ENCODE data around the gene RAB9A. TPM values are rescaled to one million over a fixed set of nuclear protein-coding genes. Genes with fewer than 3 reads are reported as not detected.
A peak's percentile ranks its signal among the peaks of the same experiment; 100 is the strongest.

RAB9A gene
- total RNA-seq, 2 experiments from 2014 or later: 30.8 to 31.7 TPM

GRCh38 chrX:13687203-13687602, 1.7 kb upstream of the RAB9A start:
- ATAC-seq (no peak), DNase-seq (no peak)
- TF ChIP-seq CTCF (IDR thresholded peaks at IDR 0.05): no peak
- H3K36me3 Mint-ChIP-seq (ENCODE audit: low read depth): peaks cover 15% of the 10 kb centered on the region
- H3K4me3 Mint-ChIP-seq: no peak overlapping the region
- intact Hi-C loops (cut with micrococcal nuclease): loop anchor here (10.0 kb wide), 1 partner anchor 48 kb away; the partner anchor contains the start of genes OFD1 and TRAPPC2
- H3K9me3 Mint-ChIP-seq: no peaks in the 10 kb centered on the region
- ChIA-PET POLR2A (interaction anchor here (2.5 to 3.3 kb wide), 2 partner anchors 18 to 48 kb away, joined by 12 to 19 read pairs; partner anchors contain the start of genes OFD1 and TRAPPC2), CTCF (interaction anchor here (1.0 to 1.5 kb wide), 2 partner anchors 25 to 740 kb away, joined by 3 to 4 read pairs; no protein-coding TSS in a partner anchor)
- peaks cover 48% of the 10 kb centered on the region for H3K4me1 Mint-ChIP-seq (ENCODE audit: low read depth)
- H3K27ac Mint-ChIP-seq: peak overlapping the region; percentile 97
- H3K27me3 Mint-ChIP-seq: no peaks in the 10 kb centered on the region

DNA sequence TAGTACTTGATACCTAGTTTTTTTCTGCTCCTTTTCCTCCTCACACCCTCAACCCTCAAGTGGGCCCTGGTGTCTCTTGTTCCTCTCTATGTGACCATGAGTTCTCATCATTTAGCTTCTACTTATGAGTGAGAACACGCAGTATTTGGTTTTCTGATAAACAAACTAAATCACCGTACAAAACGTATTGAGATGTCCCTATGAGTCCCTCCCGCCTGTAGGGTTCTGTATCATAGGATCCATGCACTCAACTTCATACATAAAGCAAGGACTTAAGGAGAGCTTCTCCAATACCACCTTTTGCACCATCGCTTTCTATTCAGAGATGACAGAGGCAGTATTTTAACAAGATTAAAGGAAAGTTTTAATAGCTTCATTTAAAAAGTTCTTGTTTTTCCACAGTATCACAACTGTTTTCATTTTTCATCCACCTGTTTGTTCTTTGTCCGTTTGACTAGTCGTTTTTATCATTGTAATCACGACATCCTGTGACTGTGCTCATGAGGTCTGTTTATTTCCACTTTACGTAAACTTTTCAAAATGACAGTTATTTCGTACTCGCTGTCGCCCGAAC, 457 bp upstream of the RAB9A start:
- peak overlapping the region; percentile 97 for H3K27ac Mint-ChIP-seq
- H3K4me1 Mint-ChIP-seq (ENCODE audit: low read depth): peaks cover 61% of the 10 kb centered on the region
- peak; percentile 25 for ATAC-seq
- DNase-seq: peak; percentile 12
- POLR2A ChIA-PET: interaction anchor here (0.9 to 3.3 kb wide), 7 partner anchors 11 to 623 kb away, joined by 3 to 19 read pairs (median 3); partner anchors contain the start of genes OFD1 and TRAPPC2
- H3K36me3 Mint-ChIP-seq (ENCODE audit: low read depth): peaks cover 24% of the 10 kb centered on the region
- H3K4me3 Mint-ChIP-seq: peak overlapping the region; percentile 84
- CTCF ChIA-PET: interaction anchor here (0.9 to 1.8 kb wide), 3 partner anchors 9 to 741 kb away, joined by 3 to 7 read pairs (median 3); no protein-coding TSS in a partner anchor
- TF ChIP-seq CTCF (IDR thresholded peaks at IDR 0.05): no peak
- H3K27me3 Mint-ChIP-seq: no peaks in the 10 kb centered on the region
- H3K9me3 Mint-ChIP-seq: no peaks in the 10 kb centered on the region
- intact Hi-C loops (cut with micrococcal nuclease): loop anchor here (10.0 kb wide), 1 partner anchor 46 kb away; the partner anchor contains the start of genes OFD1 and TRAPPC2

DNA sequence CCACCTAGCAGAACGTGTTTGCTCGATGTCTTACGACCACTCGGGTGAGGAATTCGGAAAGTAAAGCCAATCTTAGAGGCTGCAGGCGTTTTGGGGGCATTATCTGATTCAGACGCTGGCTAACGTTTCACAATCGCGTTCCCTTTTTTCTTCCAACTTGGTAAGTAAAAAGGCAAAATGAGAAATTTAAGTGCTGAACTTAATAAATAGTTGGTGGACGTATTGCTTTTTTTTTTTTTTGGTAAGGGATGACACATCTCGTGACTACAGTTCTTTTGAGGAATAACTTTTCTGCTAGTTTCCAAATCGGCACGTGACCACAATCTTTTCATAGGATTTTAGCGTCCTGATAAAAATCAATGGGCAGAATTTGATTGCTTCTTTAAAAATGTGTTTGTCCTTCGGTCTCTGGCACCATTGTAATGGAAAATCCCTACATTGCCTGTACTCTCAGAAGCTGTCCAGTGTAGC, 848 bp downstream of the RAB9A start:
- Mint-ChIP-seq H3K4me3 (peak overlapping the region; percentile 84), H3K4me1 (ENCODE audit: low read depth) (peaks cover 61% of the 10 kb centered on the region), H3K9me3 (no peaks in the 10 kb centered on the region), H3K27me3 (no peaks in the 10 kb centered on the region), H3K36me3 (ENCODE audit: low read depth) (peaks cover 24% of the 10 kb centered on the region), H3K27ac (peak overlapping the region; percentile 97)
- no peak for TF ChIP-seq CTCF (IDR thresholded peaks at IDR 0.05)
- DNase-seq (no peak), ATAC-seq (no peak)
- ChIA-PET POLR2A (interaction anchor here (1.7 to 2.5 kb wide), 2 partner anchors 33 to 45 kb away, joined by 3 to 12 read pairs; partner anchors contain the start of genes OFD1 and TRAPPC2), CTCF (interaction anchor here (1.3 kb wide), 1 partner anchor 27 kb away, joined by 4 read pairs; no protein-coding TSS in a partner anchor)
- intact Hi-C loops (cut with micrococcal nuclease): loop anchor here (5.0 to 10.0 kb wide), 2 partner anchors 32 to 45 kb away; partner anchors contain the start of genes OFD1 and TRAPPC2

DNA sequence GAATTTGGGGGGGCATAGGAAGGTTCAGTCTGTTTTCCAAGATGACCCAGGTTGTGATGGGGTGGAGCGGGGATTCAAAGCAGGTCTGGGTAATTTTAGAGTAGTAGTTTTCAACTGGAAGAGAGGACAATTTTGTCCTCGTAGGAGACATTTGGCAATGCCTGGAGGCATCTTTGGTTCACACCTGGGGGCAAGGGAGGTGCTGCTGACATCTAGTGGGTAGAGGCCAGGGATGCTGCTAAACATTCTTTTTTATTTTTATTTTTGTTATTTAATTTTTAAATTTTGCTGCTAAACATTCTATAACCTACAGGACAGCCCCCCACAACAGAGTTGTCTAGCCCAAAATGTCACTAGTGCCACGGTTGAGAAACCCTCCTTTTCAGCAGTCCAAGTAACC, 1.9 kb downstream of the RAB9A start:
- no peak for TF ChIP-seq CTCF (IDR thresholded peaks at IDR 0.05)
- peaks cover 61% of the 10 kb centered on the region for H3K4me1 Mint-ChIP-seq (ENCODE audit: low read depth)
- peak overlapping the region; percentile 84 for H3K4me3 Mint-ChIP-seq
- H3K27me3 Mint-ChIP-seq: no peaks in the 10 kb centered on the region
- H3K27ac Mint-ChIP-seq: peak overlapping the region; percentile 97
- ATAC-seq (no peak), DNase-seq (peak; percentile 24)
- peaks cover 31% of the 10 kb centered on the region for H3K36me3 Mint-ChIP-seq (ENCODE audit: low read depth)
- CTCF ChIA-PET: interaction anchor here (1.3 to 1.6 kb wide), 2 partner anchors 29 to 32 kb away, joined by 4 to 5 read pairs; no protein-coding TSS in a partner anchor
- no peaks in the 10 kb centered on the region for H3K9me3 Mint-ChIP-seq
- intact Hi-C loops (cut with micrococcal nuclease): loop anchor here (5.0 kb wide), 1 partner anchor 34 kb away; no protein-coding TSS in a partner anchor
- POLR2A ChIA-PET: interaction anchor here (1.1 kb wide), 1 partner anchor 13 kb away, joined by 3 read pairs; no protein-coding TSS in a partner anchor
